OCI-LY7 (cell line): Measurements from ENCODE around the gene RASAL1.

Experiments
- EZH2phosphoT487 ChIP-seq: fragments of 200-600 bp; sonication (generic); IDR thresholded peaks from 2 replicates; pipeline ENCODE4 v1.6.1; 2018; ENCODE audit warnings: low read depth, borderline replicate concordance, mild to moderate bottlenecking, mixed run types, antibody characterized with exemption, low read length, moderate library complexity, mixed read lengths
- TF ChIP-seq, protein P1 (sequence below): fragments of 200-600 bp; sonication (generic); conservative IDR thresholded peaks from 2 replicates; pipeline ENCODE4 v1.5.1; 2014; ENCODE audit warnings: mild to moderate bottlenecking, antibody characterized with exemption, low read length, moderate library complexity, mixed read lengths

DNA sequence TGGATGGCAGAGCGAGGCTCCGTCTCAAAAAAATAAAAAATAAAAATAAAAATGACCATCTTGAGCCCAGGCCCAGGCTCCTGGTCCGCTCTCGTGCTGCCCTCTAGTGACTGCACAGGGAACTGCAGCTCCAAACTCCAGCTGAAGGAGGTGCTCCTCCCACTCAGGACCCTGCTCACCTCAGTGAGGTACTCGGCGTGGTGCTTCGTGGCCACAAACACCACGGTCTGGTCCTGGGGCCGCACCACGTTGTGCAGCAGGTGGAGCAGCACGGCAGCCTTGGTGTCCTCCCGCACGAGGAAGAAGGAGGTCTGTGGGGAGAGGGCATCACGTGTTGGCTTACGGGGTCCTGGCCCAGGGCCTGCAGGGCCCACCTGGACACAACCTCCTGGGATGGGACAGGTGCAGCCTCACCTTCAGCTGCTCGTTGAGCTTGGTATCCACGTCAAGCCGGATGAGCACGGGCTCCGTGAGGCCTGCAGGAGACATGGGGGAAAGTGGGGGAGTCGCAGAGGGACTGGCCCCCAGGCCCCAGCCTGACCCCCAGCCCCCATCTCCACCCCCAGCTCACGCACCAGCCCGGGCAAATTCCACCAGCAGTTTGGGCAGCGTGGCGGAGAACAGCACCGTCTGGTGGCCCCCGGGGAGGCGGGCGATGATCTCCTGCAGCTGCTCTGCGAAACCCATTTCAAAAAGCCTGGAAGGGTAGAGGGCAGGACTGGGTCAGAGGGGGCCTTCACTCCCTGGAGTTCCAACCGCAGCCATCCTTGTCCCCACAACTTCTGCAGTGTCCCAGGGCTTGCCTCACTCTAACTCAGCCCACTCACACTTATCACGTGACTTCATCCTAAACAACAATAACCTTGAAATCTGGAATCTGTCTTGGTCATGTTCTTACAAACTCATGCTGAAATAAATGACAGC, 39.2 kb upstream of the RASAL1 start:
- TF ChIP-seq, protein P1, sequence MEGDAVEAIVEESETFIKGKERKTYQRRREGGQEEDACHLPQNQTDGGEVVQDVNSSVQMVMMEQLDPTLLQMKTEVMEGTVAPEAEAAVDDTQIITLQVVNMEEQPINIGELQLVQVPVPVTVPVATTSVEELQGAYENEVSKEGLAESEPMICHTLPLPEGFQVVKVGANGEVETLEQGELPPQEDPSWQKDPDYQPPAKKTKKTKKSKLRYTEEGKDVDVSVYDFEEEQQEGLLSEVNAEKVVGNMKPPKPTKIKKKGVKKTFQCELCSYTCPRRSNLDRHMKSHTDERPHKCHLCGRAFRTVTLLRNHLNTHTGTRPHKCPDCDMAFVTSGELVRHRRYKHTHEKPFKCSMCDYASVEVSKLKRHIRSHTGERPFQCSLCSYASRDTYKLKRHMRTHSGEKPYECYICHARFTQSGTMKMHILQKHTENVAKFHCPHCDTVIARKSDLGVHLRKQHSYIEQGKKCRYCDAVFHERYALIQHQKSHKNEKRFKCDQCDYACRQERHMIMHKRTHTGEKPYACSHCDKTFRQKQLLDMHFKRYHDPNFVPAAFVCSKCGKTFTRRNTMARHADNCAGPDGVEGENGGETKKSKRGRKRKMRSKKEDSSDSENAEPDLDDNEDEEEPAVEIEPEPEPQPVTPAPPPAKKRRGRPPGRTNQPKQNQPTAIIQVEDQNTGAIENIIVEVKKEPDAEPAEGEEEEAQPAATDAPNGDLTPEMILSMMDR, result peak; percentile 94
- TF ChIP-seq EZH2phosphoT487, result no peak
